Peyer's patch (tissue), 4 donors: ENCODE data around the gene LRRTM2.

Source experiments
- POLR2A ChIP-seq, 2 donors: fragments of 450-650 bp; IDR thresholded peaks; one replicate each; pipeline ENCODE4 v1.5.1; 2017; ENCODE audit warnings: antibody characterized with exemption in 2 of 2, mild to moderate bottlenecking in 2 of 2, moderate library complexity in 2 of 2
- TF ChIP-seq, protein P1 (sequence below), 6 experiments: fragments of 450-650 bp in 4 of 6; fragments of 200-600 bp in 2 of 6; sonication (generic) in 1 of 6; IDR thresholded peaks; one replicate each; pipeline ENCODE4 v1.5.1; 2017 to 2019; ENCODE audit warnings: antibody characterized with exemption in 6 of 6, mild to moderate bottlenecking in 3 of 6, moderate library complexity in 1 of 6

DNA sequence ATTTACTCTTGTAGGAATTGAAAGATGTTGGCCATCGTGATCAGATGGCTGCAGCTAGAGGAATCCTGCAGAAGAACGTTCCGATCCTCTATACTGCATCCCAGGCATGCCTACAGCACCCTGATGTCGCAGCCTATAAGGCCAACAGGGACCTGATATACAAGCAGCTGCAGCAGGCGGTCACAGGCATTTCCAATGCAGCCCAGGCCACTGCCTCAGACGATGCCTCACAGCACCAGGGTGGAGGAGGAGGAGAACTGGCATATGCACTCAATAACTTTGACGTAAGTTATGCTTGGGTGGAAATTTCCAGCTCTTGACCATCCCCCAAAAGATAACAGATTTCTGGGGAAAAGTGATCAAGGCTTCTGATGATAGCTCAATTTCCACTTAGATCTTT lies 50.6 kb downstream of the LRRTM2 start:
- TF ChIP-seq, protein P1, sequence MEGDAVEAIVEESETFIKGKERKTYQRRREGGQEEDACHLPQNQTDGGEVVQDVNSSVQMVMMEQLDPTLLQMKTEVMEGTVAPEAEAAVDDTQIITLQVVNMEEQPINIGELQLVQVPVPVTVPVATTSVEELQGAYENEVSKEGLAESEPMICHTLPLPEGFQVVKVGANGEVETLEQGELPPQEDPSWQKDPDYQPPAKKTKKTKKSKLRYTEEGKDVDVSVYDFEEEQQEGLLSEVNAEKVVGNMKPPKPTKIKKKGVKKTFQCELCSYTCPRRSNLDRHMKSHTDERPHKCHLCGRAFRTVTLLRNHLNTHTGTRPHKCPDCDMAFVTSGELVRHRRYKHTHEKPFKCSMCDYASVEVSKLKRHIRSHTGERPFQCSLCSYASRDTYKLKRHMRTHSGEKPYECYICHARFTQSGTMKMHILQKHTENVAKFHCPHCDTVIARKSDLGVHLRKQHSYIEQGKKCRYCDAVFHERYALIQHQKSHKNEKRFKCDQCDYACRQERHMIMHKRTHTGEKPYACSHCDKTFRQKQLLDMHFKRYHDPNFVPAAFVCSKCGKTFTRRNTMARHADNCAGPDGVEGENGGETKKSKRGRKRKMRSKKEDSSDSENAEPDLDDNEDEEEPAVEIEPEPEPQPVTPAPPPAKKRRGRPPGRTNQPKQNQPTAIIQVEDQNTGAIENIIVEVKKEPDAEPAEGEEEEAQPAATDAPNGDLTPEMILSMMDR (IDR thresholded peaks at IDR 0.05), result no peak
- no peak for TF ChIP-seq POLR2A (IDR thresholded peaks at IDR 0.05)
